Astrocyte (in vitro differentiated cells and primary cell): ENCODE results near the gene PLEKHH3. TPM values are rescaled to one million over a fixed set of nuclear protein-coding genes. Genes with fewer than 3 reads are reported as not detected.

Source experiments
- DNase-seq: peaks from one replicate; pipeline ENCODE4 v3.0.0-alpha.2; 2010; ENCODE audit warnings: low read depth
- FAIRE-seq: peaks from 2 replicates; lab custom pipeline; 2011; peaks lifted over from hg19 to GRCh38; lab: Jason Lieb, UNC
- H2AFZ ChIP-seq: 2 replicates; pipeline ENCODE4 v1.6.0; 2012; ENCODE audit warnings: low read depth, low read length, inconsistent platforms
- H3K27ac ChIP-seq: 2 replicates; pipeline ENCODE4 v1.5.1; 2011; ENCODE audit warnings: low read depth, low read length, inconsistent platforms
- H3K27me3 ChIP-seq: 2 replicates; pipeline ENCODE4 v1.6.0; 2011; ENCODE audit warnings: low read length, inconsistent platforms; ENCODE audit not compliant: insufficient read depth
- H3K36me3 ChIP-seq: 2 replicates; pipeline ENCODE4 v1.5.1; 2011; ENCODE audit warnings: low read length, inconsistent platforms; ENCODE audit not compliant: insufficient read depth
- H3K4me1 ChIP-seq: 2 replicates; pipeline ENCODE4 v1.5.1; 2011; ENCODE audit warnings: low read length, inconsistent platforms; ENCODE audit not compliant: insufficient read depth
- H3K4me2 ChIP-seq: 2 replicates; pipeline ENCODE4 v1.6.0; 2012; ENCODE audit warnings: low read length, inconsistent platforms
- H3K4me3 ChIP-seq: 2 replicates; pipeline ENCODE4 v1.5.1; 2011; ENCODE audit warnings: low read depth, mild to moderate bottlenecking, low read length, inconsistent platforms; ENCODE audit not compliant: insufficient read depth
- H3K79me2 ChIP-seq: 2 replicates; pipeline ENCODE4 v1.6.0; 2012; ENCODE audit warnings: mild to moderate bottlenecking, low read length, inconsistent platforms; ENCODE audit not compliant: insufficient read depth
- H3K9ac ChIP-seq: 2 replicates; pipeline ENCODE4 v1.6.0; 2012; ENCODE audit warnings: mild to moderate bottlenecking, low read length, inconsistent platforms
- H3K9me3 ChIP-seq: 2 replicates; pipeline ENCODE4 v1.5.1; 2012; ENCODE audit warnings: low read depth, mild to moderate bottlenecking, low read length, inconsistent platforms; ENCODE audit not compliant: insufficient read depth
- H4K20me1 ChIP-seq: 2 replicates; pipeline ENCODE4 v1.6.0; 2012; ENCODE audit warnings: low read length, inconsistent platforms; ENCODE audit not compliant: insufficient read depth
- H3K27ac Mint-ChIP-seq: one replicate; pipeline ENCODE4 v1.8.0; 2021; ENCODE audit warnings: mild to moderate bottlenecking, mixed read lengths; ENCODE audit not compliant: unreplicated experiment
- H3K27me3 Mint-ChIP-seq: one replicate; pipeline ENCODE4 v1.8.0; 2021; ENCODE audit warnings: low read depth, mixed read lengths; ENCODE audit not compliant: unreplicated experiment
- H3K36me3 Mint-ChIP-seq: one replicate; pipeline ENCODE4 v1.8.0; 2021; ENCODE audit warnings: low read depth, mixed read lengths; ENCODE audit not compliant: unreplicated experiment
- H3K4me1 Mint-ChIP-seq: one replicate; pipeline ENCODE4 v1.8.0; 2021; ENCODE audit warnings: low read depth, mixed read lengths; ENCODE audit not compliant: unreplicated experiment
- H3K4me3 Mint-ChIP-seq: one replicate; pipeline ENCODE4 v1.8.0; 2021; ENCODE audit warnings: mild to moderate bottlenecking, moderate library complexity, mixed read lengths; ENCODE audit not compliant: unreplicated experiment
- H3K9me3 Mint-ChIP-seq: one replicate; pipeline ENCODE4 v1.8.0; 2021; ENCODE audit warnings: mild to moderate bottlenecking, mixed read lengths; ENCODE audit not compliant: unreplicated experiment
- CTCF ChIP-seq: IDR thresholded peaks from 2 replicates; pipeline ENCODE4 v1.5.1; 2011; ENCODE audit warnings: low read depth, mild to moderate bottlenecking, inconsistent platforms, low read length, moderate library complexity; ENCODE audit not compliant: insufficient read depth
- EZH2 ChIP-seq: IDR thresholded peaks from 2 replicates; pipeline ENCODE4 v1.6.1; 2012; ENCODE audit warnings: mild to moderate bottlenecking, low read length, inconsistent platforms; ENCODE audit not compliant: insufficient read depth
- total RNA-seq: library from RNA; stranded (reverse); gene quantifications from 2 replicates; pipeline ENCODE4 v1.2.1, GENCODE V29; 2021

The PLEKHH3 gene
- total RNA-seq, 1 donor from 2014 or later: 14.5 TPM

- H3K27ac ChIP-seq: no peak overlapping the region
- no peak overlapping the region for H3K27ac Mint-ChIP-seq
- peak overlapping the region; percentile 85 for H3K4me2 ChIP-seq
- peaks cover 10% of the 10 kb centered on the region for H3K4me1 ChIP-seq
- H3K9me3 Mint-ChIP-seq: peaks cover 3% of the 10 kb centered on the region
- H3K79me2 ChIP-seq: no peaks in the 10 kb centered on the region
- peaks cover 4% of the 10 kb centered on the region for H3K27me3 ChIP-seq
- peak overlapping the region; percentile 42 for H3K9ac ChIP-seq
- TF ChIP-seq CTCF: no peak
- no peak for TF ChIP-seq EZH2
- no peaks in the 10 kb centered on the region for H3K9me3 ChIP-seq
- H3K4me1 Mint-ChIP-seq: peaks cover 9% of the 10 kb centered on the region
- H2AFZ ChIP-seq: peak overlapping the region; percentile 92
- no peaks in the 10 kb centered on the region for H3K36me3 ChIP-seq
- peak; percentile 63 for DNase-seq
- H3K36me3 Mint-ChIP-seq: no peaks in the 10 kb centered on the region
- no peak for FAIRE-seq
- peaks cover 23% of the 10 kb centered on the region for H3K27me3 Mint-ChIP-seq
- no peak overlapping the region for H3K4me3 Mint-ChIP-seq
- H4K20me1 ChIP-seq: no peaks in the 10 kb centered on the region
- peak overlapping the region; percentile 41 for H3K4me3 ChIP-seq
These were observed 23.3 kb downstream of the PLEKHH3 start for GRCh38 chr17:42653179-42654124.

- Mint-ChIP-seq H3K9me3 (no peaks in the 10 kb centered on the region), H3K4me1 (peaks cover 9% of the 10 kb centered on the region), H3K36me3 (no peaks in the 10 kb centered on the region), H3K27ac (no peak overlapping the region), H3K4me3 (no peak overlapping the region), H3K27me3 (peaks cover 34% of the 10 kb centered on the region)
- FAIRE-seq (no peak), DNase-seq (no peak)
- Histone ChIP-seq H4K20me1 (no peaks in the 10 kb centered on the region), H3K4me2 (no peak overlapping the region), H3K79me2 (no peaks in the 10 kb centered on the region), H3K9ac (no peak overlapping the region), H3K9me3 (no peaks in the 10 kb centered on the region), H3K27me3 (peaks cover 4% of the 10 kb centered on the region), H3K4me1 (peaks cover 10% of the 10 kb centered on the region), H2AFZ (no peak overlapping the region), H3K27ac (no peak overlapping the region), H3K4me3 (no peak overlapping the region), H3K36me3 (no peaks in the 10 kb centered on the region)
- TF ChIP-seq CTCF: no peak
- TF ChIP-seq EZH2: no peak
These were observed 25.4 kb downstream of the PLEKHH3 start for GRCh38 chr17:42651392-42651791.

- H3K4me3 Mint-ChIP-seq: no peak overlapping the region
- DNase-seq (no peak), FAIRE-seq (no peak)
- H3K9me3 Mint-ChIP-seq: no peaks in the 10 kb centered on the region
- Histone ChIP-seq H3K4me3 (no peak overlapping the region), H3K79me2 (no peaks in the 10 kb centered on the region), H3K4me1 (no peaks in the 10 kb centered on the region), H4K20me1 (no peaks in the 10 kb centered on the region), H3K9ac (no peak overlapping the region), H3K36me3 (no peaks in the 10 kb centered on the region), H3K9me3 (no peaks in the 10 kb centered on the region), H3K27me3 (peaks cover 8% of the 10 kb centered on the region), H3K4me2 (no peak overlapping the region), H3K27ac (no peak overlapping the region), H2AFZ (no peak overlapping the region)
- no peaks in the 10 kb centered on the region for H3K36me3 Mint-ChIP-seq
- no peak overlapping the region for H3K27ac Mint-ChIP-seq
- TF ChIP-seq EZH2: no peak
- TF ChIP-seq CTCF: no peak
- H3K27me3 Mint-ChIP-seq: peaks cover 36% of the 10 kb centered on the region
- H3K4me1 Mint-ChIP-seq: no peaks in the 10 kb centered on the region
These were observed 29.0 kb downstream of the PLEKHH3 start for GRCh38 chr17:42647778-42648177.
